KMS-11 (cell line): Measurements from ENCODE around the gene GALNT2.

ENCODE experiments used
- H2AFZ ChIP-seq: fragments of 200-600 bp; sonication (generic); 2 replicates; pipeline ENCODE4 v1.6.1; 2016; ENCODE audit warnings: antibody characterized with exemption, mixed run types, low read depth
- H3K27ac ChIP-seq: fragments of 200-600 bp; sonication (generic); 2 replicates; pipeline ENCODE4 v1.6.1; 2016; ENCODE audit warnings: mild to moderate bottlenecking, mixed run types
- H3K27me3 ChIP-seq: fragments of 200-600 bp; sonication (generic); 2 replicates; pipeline ENCODE4 v1.6.1; 2017; ENCODE audit warnings: mild to moderate bottlenecking, low read depth, mixed run types, moderate library complexity; ENCODE audit not compliant: insufficient read depth
- H3K36me3 ChIP-seq: fragments of 200-600 bp; sonication (generic); 2 replicates; pipeline ENCODE4 v1.6.1; 2017; ENCODE audit warnings: mild to moderate bottlenecking, mixed run types; ENCODE audit not compliant: insufficient read depth
- H3K4me1 ChIP-seq: fragments of 200-600 bp; sonication (generic); 2 replicates; pipeline ENCODE4 v1.6.1; 2016; ENCODE audit warnings: mild to moderate bottlenecking, low read depth, mixed run types; ENCODE audit not compliant: poor library complexity, severe bottlenecking
- H3K4me2 ChIP-seq: fragments of 200-600 bp; sonication (generic); 2 replicates; pipeline ENCODE4 v1.7.0; 2016; ENCODE audit warnings: mild to moderate bottlenecking, mixed run types
- H3K4me3 ChIP-seq: fragments of 200-600 bp; sonication (generic); IDR thresholded peaks from 2 replicates; pipeline ENCODE4 v1.6.1; 2017; ENCODE audit warnings: low read depth, low read length, mixed read lengths; ENCODE audit not compliant: insufficient read depth
- H3K79me2 ChIP-seq: fragments of 200-600 bp; sonication (generic); 2 replicates; pipeline ENCODE4 v1.6.1; 2016; ENCODE audit warnings: low read depth, mixed run types; ENCODE audit not compliant: insufficient read depth
- H3K9ac ChIP-seq: fragments of 200-600 bp; sonication (generic); 2 replicates; pipeline ENCODE4 v1.6.1; 2016; ENCODE audit warnings: mild to moderate bottlenecking, mixed run types
- H4K20me1 ChIP-seq: fragments of 200-600 bp; sonication (generic); 2 replicates; pipeline ENCODE4 v1.6.1; 2016; ENCODE audit warnings: mild to moderate bottlenecking, mixed run types; ENCODE audit not compliant: insufficient read depth
- TF ChIP-seq, protein P1 (sequence below): fragments of 200-600 bp; sonication (generic); conservative IDR thresholded peaks from 2 replicates; pipeline ENCODE4 v1.6.1; 2017; ENCODE audit warnings: low read depth, mild to moderate bottlenecking, antibody characterized with exemption, low read length, moderate library complexity, mixed read lengths

GALNT2 gene

DNA sequence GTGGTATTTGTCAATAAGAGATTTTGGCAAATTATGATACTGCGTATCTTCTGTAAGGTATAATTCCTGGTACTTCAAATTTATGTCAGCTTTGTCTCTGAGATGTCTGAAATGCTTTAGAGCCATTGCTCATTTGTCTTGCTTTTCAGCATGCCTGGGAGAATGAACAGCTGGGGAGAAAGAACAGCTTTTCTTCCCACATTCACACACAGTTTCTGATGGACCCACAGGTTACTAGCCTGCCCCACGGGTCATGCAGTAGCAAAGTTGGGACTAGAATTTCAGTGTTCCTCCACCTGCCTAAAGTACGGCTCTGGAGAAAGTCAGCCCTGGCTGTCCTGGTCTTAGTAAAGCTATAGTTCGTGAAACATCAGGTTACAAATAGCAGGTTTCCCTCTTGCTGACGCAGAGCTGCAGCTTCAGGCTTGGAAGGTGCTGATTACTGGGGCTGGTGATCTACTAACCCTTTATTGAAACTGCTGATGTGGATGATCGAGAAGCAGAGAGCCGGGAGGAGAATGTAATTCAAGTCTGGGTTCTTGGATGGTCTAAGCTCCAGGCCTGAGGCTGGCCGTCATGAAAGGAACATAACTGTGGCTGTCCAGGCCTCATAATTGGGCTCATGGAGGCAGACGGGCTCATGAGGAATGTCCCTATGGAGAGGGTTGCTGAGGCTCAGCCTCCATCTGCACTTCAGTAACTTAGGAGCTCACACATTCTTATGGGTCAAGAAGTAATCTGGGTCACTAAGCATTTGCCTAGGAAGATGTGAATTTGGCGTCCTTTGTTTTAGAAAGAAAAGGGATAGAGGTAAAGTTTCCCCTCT lies 12.4 kb downstream of the GALNT2 start:
- TF ChIP-seq, protein P1, sequence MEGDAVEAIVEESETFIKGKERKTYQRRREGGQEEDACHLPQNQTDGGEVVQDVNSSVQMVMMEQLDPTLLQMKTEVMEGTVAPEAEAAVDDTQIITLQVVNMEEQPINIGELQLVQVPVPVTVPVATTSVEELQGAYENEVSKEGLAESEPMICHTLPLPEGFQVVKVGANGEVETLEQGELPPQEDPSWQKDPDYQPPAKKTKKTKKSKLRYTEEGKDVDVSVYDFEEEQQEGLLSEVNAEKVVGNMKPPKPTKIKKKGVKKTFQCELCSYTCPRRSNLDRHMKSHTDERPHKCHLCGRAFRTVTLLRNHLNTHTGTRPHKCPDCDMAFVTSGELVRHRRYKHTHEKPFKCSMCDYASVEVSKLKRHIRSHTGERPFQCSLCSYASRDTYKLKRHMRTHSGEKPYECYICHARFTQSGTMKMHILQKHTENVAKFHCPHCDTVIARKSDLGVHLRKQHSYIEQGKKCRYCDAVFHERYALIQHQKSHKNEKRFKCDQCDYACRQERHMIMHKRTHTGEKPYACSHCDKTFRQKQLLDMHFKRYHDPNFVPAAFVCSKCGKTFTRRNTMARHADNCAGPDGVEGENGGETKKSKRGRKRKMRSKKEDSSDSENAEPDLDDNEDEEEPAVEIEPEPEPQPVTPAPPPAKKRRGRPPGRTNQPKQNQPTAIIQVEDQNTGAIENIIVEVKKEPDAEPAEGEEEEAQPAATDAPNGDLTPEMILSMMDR: no peak
- no peaks in the 10 kb centered on the region for H3K27me3 ChIP-seq
- no peaks in the 10 kb centered on the region for H3K36me3 ChIP-seq
- peaks cover 99% of the 10 kb centered on the region for H3K79me2 ChIP-seq
- H3K27ac ChIP-seq: no peak overlapping the region
- no peak overlapping the region for H3K4me2 ChIP-seq
- peaks cover 20% of the 10 kb centered on the region for H4K20me1 ChIP-seq
- peaks cover 74% of the 10 kb centered on the region for H3K4me1 ChIP-seq
- H3K9ac ChIP-seq: no peak overlapping the region
- no peak overlapping the region for H2AFZ ChIP-seq
- H3K4me3 ChIP-seq: no peak overlapping the region

DNA sequence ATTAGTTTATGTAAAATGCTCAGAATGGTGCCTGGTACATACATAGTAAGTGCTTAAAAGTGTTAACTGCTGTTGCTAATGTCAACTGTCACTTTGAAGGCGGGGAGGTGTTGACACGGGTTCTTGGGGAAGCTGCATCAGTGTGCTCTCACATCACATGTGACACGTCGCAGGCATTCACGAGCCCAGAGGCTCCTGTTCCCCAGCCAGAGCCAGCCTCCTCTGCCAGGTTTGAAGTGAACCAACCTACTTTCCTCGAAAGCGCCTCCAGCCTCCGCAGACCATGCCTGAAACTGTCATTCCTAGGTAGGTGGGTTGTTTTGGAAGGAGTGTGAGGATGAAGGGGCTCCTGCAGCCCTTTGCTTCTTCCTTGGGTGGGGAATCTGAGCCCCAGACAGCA lies 13.8 kb downstream of the GALNT2 start:
- Histone ChIP-seq H2AFZ (no peak overlapping the region), H3K4me2 (no peak overlapping the region), H3K4me3 (no peak overlapping the region), H3K27me3 (no peaks in the 10 kb centered on the region), H3K4me1 (peaks cover 76% of the 10 kb centered on the region), H3K36me3 (no peaks in the 10 kb centered on the region), H3K9ac (no peak overlapping the region), H4K20me1 (peaks cover 19% of the 10 kb centered on the region; the same call in 1 of the 2 replicates), H3K79me2 (peaks cover 99% of the 10 kb centered on the region), H3K27ac (no peak overlapping the region)
- TF ChIP-seq, protein P1: no peak

DNA sequence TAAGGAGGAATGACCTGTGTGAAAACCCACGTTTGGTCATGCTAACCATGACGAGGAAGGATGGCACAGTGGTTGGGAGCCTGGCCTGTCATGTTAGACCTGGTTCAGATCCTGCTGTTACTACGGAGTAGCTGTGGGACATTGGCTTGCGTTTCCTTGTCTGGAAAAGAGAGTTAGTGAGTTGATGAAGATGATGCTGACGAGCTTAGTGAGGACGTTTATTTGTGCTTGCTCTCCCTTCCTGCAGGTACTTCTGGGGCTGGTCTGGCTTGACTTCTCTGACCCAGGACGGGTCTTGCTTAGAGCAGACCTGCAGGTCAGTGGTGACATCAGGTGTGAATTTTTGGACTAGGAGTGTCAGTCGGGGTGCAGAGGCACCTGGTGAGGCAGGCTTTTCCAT lies 14.7 kb downstream of the GALNT2 start:
- Histone ChIP-seq H3K4me3 (no peak overlapping the region), H3K9ac (no peak overlapping the region), H3K27me3 (no peaks in the 10 kb centered on the region), H3K4me2 (no peak overlapping the region), H4K20me1 (peaks cover 18% of the 10 kb centered on the region; the same call in 1 of the 2 replicates), H3K4me1 (peaks cover 76% of the 10 kb centered on the region), H2AFZ (no peak overlapping the region), H3K36me3 (no peaks in the 10 kb centered on the region), H3K79me2 (peaks cover 99% of the 10 kb centered on the region), H3K27ac (no peak overlapping the region)
- TF ChIP-seq, protein P1: no peak

DNA sequence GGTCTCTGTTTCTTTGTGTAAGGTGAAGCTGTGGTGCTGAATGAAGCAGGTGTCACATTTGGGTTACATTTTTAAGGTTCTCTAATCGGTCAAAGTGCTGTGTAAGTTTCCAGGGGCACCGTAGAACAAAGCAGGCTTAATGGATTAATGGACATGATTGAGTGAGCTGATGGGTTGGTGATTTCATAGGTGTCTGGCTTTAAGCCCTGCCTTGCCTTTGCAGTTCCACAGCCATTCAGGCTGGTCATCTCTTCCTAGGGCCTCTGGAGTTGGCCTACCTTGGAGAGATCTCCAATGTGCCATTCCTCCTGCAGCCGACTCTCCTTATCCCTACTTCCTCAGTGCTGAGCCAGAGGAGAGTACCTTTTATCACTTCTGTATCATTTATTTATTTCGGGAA lies 15.2 kb downstream of the GALNT2 start:
- Histone ChIP-seq H3K27ac (peak overlapping the region; percentile 8; the same call in 1 of the 2 replicates), H3K9ac (no peak overlapping the region), H3K27me3 (no peaks in the 10 kb centered on the region), H3K4me1 (peaks cover 76% of the 10 kb centered on the region), H3K4me2 (no peak overlapping the region), H4K20me1 (peaks cover 15% of the 10 kb centered on the region; the same call in 1 of the 2 replicates), H3K4me3 (no peak overlapping the region), H2AFZ (no peak overlapping the region), H3K36me3 (no peaks in the 10 kb centered on the region), H3K79me2 (peaks cover 99% of the 10 kb centered on the region)
- TF ChIP-seq, protein P1: no peak
